Sigmoid colon (tissue), 7 donors: ENCODE measurements around the gene MTCL1. TPM values are rescaled to one million over a fixed set of nuclear protein-coding genes. Genes with fewer than 3 reads are reported as not detected.
A peak's percentile ranks its signal among the peaks of the same experiment; 100 is the strongest.

Source experiments
- DNase-seq: peaks from one replicate; pipeline ENCODE4 v3.0.0-alpha.2; 2019
- H3K27ac ChIP-seq, 4 donors: fragments of 200-600 bp; sonication (generic); one replicate each; pipeline ENCODE4 v1.5.1; 2016 to 2019; ENCODE audit warnings: mild to moderate bottlenecking in 1 of 4
- H3K27me3 ChIP-seq, 3 donors: fragments of 200-600 bp; sonication (generic); one replicate each; pipeline ENCODE4 v1.5.1; 2019; ENCODE audit warnings: mild to moderate bottlenecking in 1 of 3
- H3K36me3 ChIP-seq, 4 donors: fragments of 200-600 bp; sonication (generic); one replicate each; pipeline ENCODE4 v1.5.1; 2016 to 2019
- H3K4me1 ChIP-seq, 4 donors: fragments of 200-600 bp; sonication (generic); one replicate each; pipeline ENCODE4 v1.5.1; 2017 to 2019
- H3K4me3 ChIP-seq, 4 donors: fragments of 200-600 bp; sonication (generic); one replicate each; pipeline ENCODE4 v1.5.1; 2017 to 2019; ENCODE audit warnings: mild to moderate bottlenecking in 2 of 4, moderate library complexity in 1 of 4
- H3K9me3 ChIP-seq, 4 donors: fragments of 200-600 bp in 3 of 4; sonication (generic) in 3 of 4; one replicate each; pipeline versions ENCODE4 v1.5.1 to v1.6.1; 2013 to 2019
- EP300 ChIP-seq, 4 donors: sonication (generic); formaldehyde crosslinking; IDR thresholded peaks; one replicate each; pipeline ENCODE4 v1.6.1; 2017; ENCODE audit warnings: antibody characterized with exemption in 4 of 4
- POLR2A ChIP-seq, 2 donors: fragments of 450-650 bp; IDR thresholded peaks; one replicate each; pipeline ENCODE4 v1.6.1; 2016; ENCODE audit warnings: antibody characterized with exemption in 2 of 2, mild to moderate bottlenecking in 2 of 2, moderate library complexity in 2 of 2
- POLR2AphosphoS5 ChIP-seq, 4 donors: sonication (generic); formaldehyde crosslinking; IDR thresholded peaks; one replicate each; pipeline ENCODE4 v1.6.1; 2017; ENCODE audit warnings: antibody characterized with exemption in 4 of 4
- WGBS, 2 donors: extraction: QIAGEN DNeasy Blood & Tissue Kit; methylation state at CpG; one replicate each; pipeline ENCODE4 v1.1.7; 2013; 5-methylcytosine and 5-hydroxymethylcytosine counted together
- intact Hi-C: fragments of 100-400 bp; cut with DNase I; formaldehyde crosslinking; loops from one replicate; pipeline ENCODE4 v1.15.1; 2023
- polyA plus RNA-seq, 3 donors: library from polyadenylated mRNA; stranded (reverse); fragments of 200-250 nt; gene quantifications; one replicate each; pipeline ENCODE4 v1.2.3, GENCODE V29; 2013
- total RNA-seq, 4 donors: library from RNA; depleted of rRNA; stranded (reverse); fragments of >200 nt; gene quantifications; one replicate each; pipeline ENCODE4 v1.1.0, GENCODE V29; 2016
- TF ChIP-seq, protein P1 (sequence below), 4 experiments: fragments of 450-650 bp in 3 of 4; fragments of 200-600 bp in 1 of 4; IDR thresholded peaks; one replicate each; pipeline ENCODE4 v1.5.1; 2016 to 2019; ENCODE audit warnings: antibody characterized with exemption in 4 of 4, mild to moderate bottlenecking in 3 of 4, moderate library complexity in 2 of 4
- donor health status: healthy with polysubstance abuse.
- donor health status: Bipolar disorder and iron deficiency.
- donor health status: healthy.

Gene MTCL1
- total and polyA plus RNA-seq, 7 donors, result 0.69 to 133 (median 58.5) TPM

DNA sequence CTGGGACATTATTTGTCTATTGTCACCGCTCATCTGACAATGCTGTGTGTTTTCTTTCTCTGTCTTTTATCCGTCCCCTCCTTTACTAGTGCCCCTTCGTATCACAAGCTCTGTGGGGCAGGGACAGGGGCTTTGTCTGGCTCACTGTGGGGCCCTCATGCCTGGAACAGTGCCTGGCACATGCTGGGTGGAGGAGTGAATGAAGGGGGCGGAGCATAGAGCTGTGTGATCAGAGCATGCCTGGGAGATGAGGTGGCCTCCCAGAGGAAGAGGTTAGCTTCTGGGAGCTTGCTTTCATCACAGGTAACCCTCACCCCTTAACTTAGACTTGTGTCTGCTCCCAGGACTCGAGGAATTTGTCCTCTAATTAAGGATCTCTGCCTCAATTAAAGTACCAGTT is 16.4 kb downstream of the MTCL1 start:
- no peaks in the 10 kb centered on the region for H3K9me3 ChIP-seq
- H3K4me1 ChIP-seq, result peaks cover 0 to 36% (median 25%) of the 10 kb centered on the region in 4 donors
- TF ChIP-seq, protein P1, sequence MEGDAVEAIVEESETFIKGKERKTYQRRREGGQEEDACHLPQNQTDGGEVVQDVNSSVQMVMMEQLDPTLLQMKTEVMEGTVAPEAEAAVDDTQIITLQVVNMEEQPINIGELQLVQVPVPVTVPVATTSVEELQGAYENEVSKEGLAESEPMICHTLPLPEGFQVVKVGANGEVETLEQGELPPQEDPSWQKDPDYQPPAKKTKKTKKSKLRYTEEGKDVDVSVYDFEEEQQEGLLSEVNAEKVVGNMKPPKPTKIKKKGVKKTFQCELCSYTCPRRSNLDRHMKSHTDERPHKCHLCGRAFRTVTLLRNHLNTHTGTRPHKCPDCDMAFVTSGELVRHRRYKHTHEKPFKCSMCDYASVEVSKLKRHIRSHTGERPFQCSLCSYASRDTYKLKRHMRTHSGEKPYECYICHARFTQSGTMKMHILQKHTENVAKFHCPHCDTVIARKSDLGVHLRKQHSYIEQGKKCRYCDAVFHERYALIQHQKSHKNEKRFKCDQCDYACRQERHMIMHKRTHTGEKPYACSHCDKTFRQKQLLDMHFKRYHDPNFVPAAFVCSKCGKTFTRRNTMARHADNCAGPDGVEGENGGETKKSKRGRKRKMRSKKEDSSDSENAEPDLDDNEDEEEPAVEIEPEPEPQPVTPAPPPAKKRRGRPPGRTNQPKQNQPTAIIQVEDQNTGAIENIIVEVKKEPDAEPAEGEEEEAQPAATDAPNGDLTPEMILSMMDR (IDR thresholded peaks at IDR 0.05), result no peak
- no peak for TF ChIP-seq POLR2AphosphoS5 (IDR thresholded peaks at IDR 0.05)
- TF ChIP-seq EP300 (IDR thresholded peaks at IDR 0.05), result no peak
- no peak for TF ChIP-seq POLR2A (IDR thresholded peaks at IDR 0.05)
- WGBS, 2 donors, result 87 to 89% methylated on average over 4 to 5 of the region's 5 CpGs
- peak overlapping the region in 3 of 4 donors; percentile 31 to 55 (median 44) for H3K27ac ChIP-seq
- H3K36me3 ChIP-seq, result peaks cover 0 to 63% (median 18%) of the 10 kb centered on the region in 4 donors
- no peak for DNase-seq
- intact Hi-C loops, result no loop called here
- H3K4me3 ChIP-seq, result no peak overlapping the region
- no peaks in the 10 kb centered on the region for H3K27me3 ChIP-seq

DNA sequence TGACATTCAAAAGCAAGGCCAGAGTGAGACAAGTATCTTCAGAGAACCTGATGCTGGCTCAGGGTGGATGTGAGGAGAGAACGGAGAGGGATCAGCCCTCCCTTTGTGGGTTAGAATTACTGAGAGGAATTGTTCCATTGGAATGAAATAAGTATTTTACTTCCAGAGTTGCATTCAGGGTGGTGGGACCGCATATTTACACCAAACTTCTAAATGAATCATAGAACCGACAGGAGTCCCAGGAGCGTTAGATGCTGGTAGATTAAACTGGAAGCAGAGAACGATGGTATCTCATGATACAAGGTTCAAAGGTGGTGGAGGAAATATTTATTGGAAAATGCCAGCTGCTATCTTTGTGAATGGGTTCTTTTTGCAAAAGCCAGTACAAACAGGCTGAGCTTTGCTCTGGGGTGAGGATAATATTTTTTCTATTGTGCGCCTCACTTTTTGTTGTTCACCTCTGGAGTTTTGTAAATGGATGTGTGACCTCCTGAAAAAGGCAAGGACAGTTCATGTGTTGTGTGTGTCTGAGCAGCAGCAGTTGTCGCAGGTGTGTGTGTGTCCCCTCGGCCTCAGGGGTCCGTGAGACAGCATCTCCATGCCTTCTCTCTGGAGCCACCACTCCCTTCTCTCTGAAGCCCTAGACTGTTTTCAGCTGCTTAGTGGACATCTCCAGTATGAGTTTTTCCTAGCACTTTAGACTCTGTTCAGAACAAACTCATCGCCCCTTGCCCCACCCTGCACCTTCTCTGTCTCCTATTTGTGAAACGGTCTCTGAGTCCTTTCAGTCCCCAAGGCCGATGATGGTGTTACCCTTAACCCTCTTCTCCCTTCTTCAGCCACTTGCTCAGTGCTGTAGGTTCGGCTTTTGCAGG is 17.8 kb downstream of the MTCL1 start:
- no peak overlapping the region for H3K4me3 ChIP-seq
- no peaks in the 10 kb centered on the region for H3K9me3 ChIP-seq
- H3K27ac ChIP-seq, result peak overlapping the region in 3 of 4 donors; percentile 44 to 46 (median 46)
- 30 to 74% methylated on average over 13 of the region's 13 CpGs for WGBS, 2 donors
- H3K4me1 ChIP-seq, result peaks cover 0 to 32% (median 14%) of the 10 kb centered on the region in 4 donors
- no peak for TF ChIP-seq POLR2AphosphoS5 (IDR thresholded peaks at IDR 0.05)
- TF ChIP-seq POLR2A (IDR thresholded peaks at IDR 0.05), result no peak
- TF ChIP-seq, protein P1 (IDR thresholded peaks at IDR 0.05), result no peak
- TF ChIP-seq EP300 (IDR thresholded peaks at IDR 0.05), result no peak
- peaks cover 0 to 64% (median 18%) of the 10 kb centered on the region in 4 donors for H3K36me3 ChIP-seq
- no peaks in the 10 kb centered on the region for H3K27me3 ChIP-seq
- no peak for DNase-seq
- intact Hi-C loops, result no loop called here

DNA sequence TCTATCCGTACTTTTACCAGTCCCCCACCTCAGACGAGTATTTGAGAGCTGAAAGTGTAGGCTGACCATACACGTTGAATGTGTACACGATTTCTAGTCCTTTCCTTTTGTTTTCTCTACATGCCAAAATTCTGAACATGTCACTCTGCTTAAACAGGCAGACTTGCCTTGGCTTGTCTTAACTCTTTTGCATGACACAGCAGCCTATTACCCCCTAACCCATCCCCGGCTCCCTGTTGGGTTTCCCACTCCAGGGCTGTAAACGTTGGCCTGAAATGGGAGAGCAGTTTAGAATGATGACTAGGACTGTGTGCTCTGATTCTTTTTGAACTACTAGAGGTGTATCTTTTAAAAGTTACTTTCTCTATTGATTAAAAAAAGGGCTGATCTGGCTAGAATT is 19.1 kb downstream of the MTCL1 start:
- DNase-seq, result no peak
- H3K36me3 ChIP-seq, result peaks cover 0 to 59% (median 16%) of the 10 kb centered on the region in 4 donors
- intact Hi-C loops, result no loop called here
- WGBS, 2 donors, result 83 to 92% methylated on average over 6 of the region's 6 CpGs
- TF ChIP-seq POLR2AphosphoS5 (IDR thresholded peaks at IDR 0.05) (no peak), EP300 (IDR thresholded peaks at IDR 0.05) (no peak), POLR2A (IDR thresholded peaks at IDR 0.05) (no peak)
- TF ChIP-seq, protein P1 (IDR thresholded peaks at IDR 0.05), result no peak
- H3K9me3 ChIP-seq, result no peaks in the 10 kb centered on the region
- peak overlapping the region in 3 of 4 donors; percentile 26 to 46 (median 46) for H3K27ac ChIP-seq
- H3K27me3 ChIP-seq, result no peaks in the 10 kb centered on the region
- no peak overlapping the region for H3K4me3 ChIP-seq
- H3K4me1 ChIP-seq, result peaks cover 0 to 25% (median 12%) of the 10 kb centered on the region in 4 donors

DNA sequence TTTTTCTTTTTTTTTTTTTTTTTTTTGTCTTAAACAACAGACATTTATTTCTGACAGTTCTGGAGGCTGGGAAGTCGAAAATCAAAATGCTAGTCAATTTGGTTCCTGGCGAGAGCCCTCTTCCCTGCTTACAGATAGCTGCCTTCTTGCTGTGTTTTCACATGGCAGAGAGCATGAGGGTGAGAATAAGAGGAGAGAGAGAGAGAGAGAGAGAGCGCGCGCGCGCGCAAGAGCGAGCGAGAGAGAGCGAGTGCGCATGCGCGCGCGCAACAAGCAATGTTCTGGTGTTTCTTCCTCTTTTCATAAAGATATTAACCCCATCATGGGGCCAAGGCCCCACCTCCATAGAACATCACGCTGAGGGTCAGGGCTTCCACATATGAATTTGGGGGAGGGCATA is 20.9 kb downstream of the MTCL1 start:
- no peak for DNase-seq
- TF ChIP-seq, protein P1 (IDR thresholded peaks at IDR 0.05), result no peak
- no peak for TF ChIP-seq POLR2AphosphoS5 (IDR thresholded peaks at IDR 0.05)
- no peak for TF ChIP-seq EP300 (IDR thresholded peaks at IDR 0.05)
- no peak for TF ChIP-seq POLR2A (IDR thresholded peaks at IDR 0.05)
- Histone ChIP-seq H3K4me3 (no peak overlapping the region), H3K27me3 (no peaks in the 10 kb centered on the region), H3K9me3 (no peaks in the 10 kb centered on the region), H3K27ac (no peak overlapping the region), H3K36me3 (peaks cover 0 to 40% (median 6%) of the 10 kb centered on the region in 4 donors), H3K4me1 (peaks cover 0 to 33% (median 26%) of the 10 kb centered on the region in 4 donors)
- intact Hi-C loops, result no loop called here
- WGBS, 2 donors, result 97 to 98% methylated on average over 17 of the region's 17 CpGs
